GM12878 (cell line): ENCODE measurements around the gene RALGPS1. TPM values are rescaled to one million over a fixed set of nuclear protein-coding genes. Genes with fewer than 3 reads are reported as not detected.

Source experiments
- ATF2 ChIP-seq: IDR thresholded peaks from 2 replicates; pipeline ENCODE4 v1.6.1; 2012; ENCODE audit warnings: low read length, inconsistent platforms
- ATF7 ChIP-seq: fragments of 450-650 bp; IDR thresholded peaks from 2 replicates; pipeline ENCODE4 v1.6.1; 2016; ENCODE audit warnings: low read depth, mild to moderate bottlenecking
- BCL3 ChIP-seq: IDR thresholded peaks from 2 replicates; pipeline ENCODE4 v1.6.1; 2011; ENCODE audit warnings: borderline replicate concordance, low read depth, mild to moderate bottlenecking, moderate library complexity, low read length; ENCODE audit not compliant: insufficient read depth, poor library complexity, severe bottlenecking
- BHLHE40 ChIP-seq, 2 experiments: fragments of 450-650 bp in 1 of 2; IDR thresholded peaks; 2 replicates each; pipeline ENCODE4 v1.6.1; 2011 to 2017; ENCODE audit warnings: low read depth in 2 of 2, borderline replicate concordance in 1 of 2, improper control_type of control experiment in 1 of 2, low read length in 1 of 2, mild to moderate bottlenecking in 1 of 2
- CEBPB ChIP-seq, 2 experiments: fragments of 150-350 bp in 1 of 2; IDR thresholded peaks; 2 replicates each; pipeline ENCODE4 v1.6.1; 2012 to 2014; ENCODE audit warnings: low read depth in 2 of 2, low read length in 2 of 2, borderline replicate concordance in 1 of 2, inconsistent platforms in 1 of 2
- CHD2 ChIP-seq: IDR thresholded peaks from 2 replicates; pipeline ENCODE4 v1.6.1; 2011; ENCODE audit warnings: low read depth, low read length, improper control_type of control experiment, borderline replicate concordance
- DPF2 ChIP-seq: fragments of 450-650 bp; IDR thresholded peaks from 2 replicates; pipeline ENCODE4 v1.6.1; 2017; ENCODE audit warnings: mild to moderate bottlenecking
- EED ChIP-seq: sonication (generic); IDR thresholded peaks from 2 replicates; pipeline ENCODE4 v1.6.1; 2016; ENCODE audit warnings: antibody characterized with exemption, low read depth
- EP300 ChIP-seq, 2 experiments: fragments of 150-350 bp in 1 of 2; IDR thresholded peaks; 2 replicates each; pipeline ENCODE4 v1.6.1; 2011 to 2012; ENCODE audit warnings: low read depth in 2 of 2, low read length in 2 of 2, borderline replicate concordance in 1 of 2, improper control_type of control experiment in 1 of 2, inconsistent platforms in 1 of 2; ENCODE audit not compliant: control insufficient read depth in 1 of 2
- IKZF1 ChIP-seq: fragments of 450-650 bp; conservative IDR thresholded peaks from 2 replicates; pipeline ENCODE4 v1.6.1; 2017; ENCODE audit warnings: antibody characterized with exemption, mild to moderate bottlenecking
- IKZF2 ChIP-seq, 2 experiments: fragments of 450-650 bp; IDR thresholded peaks; 2 replicates each; pipeline ENCODE4 v1.6.1; 2017; ENCODE audit warnings: mild to moderate bottlenecking in 2 of 2, moderate library complexity in 2 of 2
- IRF5 ChIP-seq: fragments of 450-650 bp; IDR thresholded peaks from 2 replicates; pipeline ENCODE4 v1.6.1; 2017; ENCODE audit warnings: borderline replicate concordance
- JUNB ChIP-seq: IDR thresholded peaks from 2 replicates; pipeline ENCODE4 v1.6.1; 2016; ENCODE audit warnings: antibody characterized with exemption, mild to moderate bottlenecking
- MEF2B ChIP-seq: fragments of 450-650 bp; IDR thresholded peaks from 2 replicates; pipeline ENCODE4 v1.6.1; 2018; ENCODE audit warnings: mild to moderate bottlenecking, moderate library complexity; ENCODE audit not compliant: partially characterized antibody, poor library complexity, severe bottlenecking
- NBN ChIP-seq: fragments of 450-650 bp; IDR thresholded peaks from 2 replicates; pipeline ENCODE4 v1.6.1; 2016
- NR2C1 ChIP-seq: fragments of 450-650 bp; IDR thresholded peaks from 2 replicates; pipeline ENCODE4 v1.6.1; 2017; ENCODE audit warnings: antibody characterized with exemption, mild to moderate bottlenecking, moderate library complexity
- RELA ChIP-seq: fragments of 450-650 bp; IDR thresholded peaks from 2 replicates; pipeline ENCODE4 v1.8.0; 2014; ENCODE audit warnings: borderline replicate concordance; ENCODE audit not compliant: partially characterized antibody
- RELB ChIP-seq: fragments of 450-650 bp; IDR thresholded peaks from 2 replicates; pipeline ENCODE4 v1.6.1; 2017; ENCODE audit warnings: low read depth, mild to moderate bottlenecking, moderate library complexity
- RUNX3 ChIP-seq: IDR thresholded peaks from 2 replicates; pipeline ENCODE4 v1.6.1; 2012; ENCODE audit warnings: low read length, inconsistent platforms
- SMC3 ChIP-seq: IDR thresholded peaks from 2 replicates; pipeline ENCODE4 v1.6.1; 2011; ENCODE audit warnings: low read length, improper control_type of control experiment, borderline replicate concordance
- SREBF1 ChIP-seq: IDR thresholded peaks from 2 replicates; pipeline ENCODE4 v1.6.1; 2012; ENCODE audit warnings: mild to moderate bottlenecking, low read length
- SUZ12 ChIP-seq: fragments of 200-600 bp; sonication (generic); IDR thresholded peaks from one replicate; pipeline ENCODE4 v1.6.1; 2018; ENCODE audit warnings: antibody characterized with exemption, mild to moderate bottlenecking; ENCODE audit not compliant: unreplicated experiment
- TCF12 ChIP-seq: IDR thresholded peaks from 2 replicates; pipeline ENCODE4 v1.6.1; 2011; ENCODE audit warnings: low read depth, mild to moderate bottlenecking, low read length
- YY1 ChIP-seq: IDR thresholded peaks from 2 replicates; pipeline ENCODE4 v1.6.1; 2011; ENCODE audit warnings: low read depth, mild to moderate bottlenecking, low read length
- ZNF217 ChIP-seq: fragments of 450-650 bp; IDR thresholded peaks from 2 replicates; pipeline ENCODE4 v1.6.1; 2017; ENCODE audit warnings: antibody characterized with exemption, mild to moderate bottlenecking
- ZSCAN29 ChIP-seq: fragments of 450-650 bp; IDR thresholded peaks from 2 replicates; pipeline ENCODE4 v1.6.1; 2017; ENCODE audit warnings: mild to moderate bottlenecking, moderate library complexity
- polyA plus RNA-seq, 11 experiments: library from polyadenylated mRNA; depleted of rRNA in 4 of 11; unstranded in 6 of 11; stranded (reverse) in 5 of 11; fragments of >200 nt; fragmentation: Nextera tagmentation in 4 of 11; fragmentation: Illumina TruSeq in 1 of 11; extraction: Ambion mirVana in 4 of 11; extraction: Trizol in 1 of 11; gene quantifications; 1 replicate in 1 of 11; 2 replicates in 10 of 11; pipeline versions ENCODE4 v1.2.1 to v1.2.3, GENCODE V29; 2011 to 2016; ENCODE audit warnings: inconsistent platforms in 2 of 11, missing spikeins in 2 of 11, low read depth in 1 of 11
- total RNA-seq, 4 experiments: library from RNA; depleted of rRNA in 3 of 4; stranded (reverse); fragments of >200 nt in 3 of 4; fragmentation: Illumina TruSeq in 1 of 4; extraction: Trizol in 1 of 4; gene quantifications; 2 replicates each; pipeline versions ENCODE4 v1.2.1 to v1.2.3, GENCODE V29; 2013 to 2021

The RALGPS1 gene
- total and polyA plus RNA-seq, 10 of the 15 experiments (the other 5 are each of a cell fraction or from before 2014, with no cell fraction given) = 0.13 to 5.6 (median 2.7) TPM

GRCh38 chr9:127179633-127180441 is 265.3 kb downstream of the RALGPS1 start (continued):
- no peak for TF ChIP-seq IRF5
- 0 out of 2 replicates have a peak, but pooled peaks have one; percentile 19 for TF ChIP-seq TCF12
- no peak for TF ChIP-seq SMC3
- TF ChIP-seq MEF2B = peak; percentile 55
- no peak for TF ChIP-seq JUNB
- no peak for TF ChIP-seq YY1
- TF ChIP-seq RELA = no peak
- TF ChIP-seq BCL3 = peak; percentile 77
- no peak for TF ChIP-seq EED
- no peak for TF ChIP-seq NR2C1
- TF ChIP-seq ATF2 = 0 out of 2 replicates have a peak, but pooled peaks have one; percentile 49
- peak in 1 of 2 experiments; percentile 13; a peak in 1 of 4 replicates for TF ChIP-seq BHLHE40 (IDR thresholded peaks at IDR 0.05; ENCODE audit: borderline replicate concordance in 1 of 2, low read depth in 2 of 2, low read length in 1 of 2)
- peak; percentile 63 for TF ChIP-seq IKZF1
- no peak for TF ChIP-seq EP300 (IDR thresholded peaks at IDR 0.05; ENCODE audit: borderline replicate concordance in 1 of 2, control insufficient read depth in 1 of 2, low read depth in 2 of 2, low read length in 2 of 2)
- no peak for TF ChIP-seq CHD2
- TF ChIP-seq RELB = 0 out of 2 replicates have a peak, but pooled peaks have one; percentile 18
- TF ChIP-seq ZSCAN29 = no peak
- TF ChIP-seq ZNF217 = no peak
- TF ChIP-seq ATF7 = peak; percentile 64
- TF ChIP-seq SREBF1 = no peak
- TF ChIP-seq NBN = no peak
- peak in 1 of 2 experiments; percentile 48; a peak in 2 of 4 replicates for TF ChIP-seq IKZF2 (IDR thresholded peaks at IDR 0.05)
- no peak for TF ChIP-seq DPF2
- no peak for TF ChIP-seq SUZ12
- no peak for TF ChIP-seq CEBPB (IDR thresholded peaks at IDR 0.05; ENCODE audit: borderline replicate concordance in 1 of 2, low read depth in 2 of 2, low read length in 2 of 2)
- peak; percentile 46; the same call in 1 of the 2 replicates for TF ChIP-seq RUNX3
